ENCODE results near the gene CNTD1. TPM values are rescaled to one million over a fixed set of nuclear protein-coding genes. Genes with fewer than 3 reads are reported as not detected.

Gene CNTD1
- total and polyA plus RNA-seq, 7 experiments from 2014 or later: 0.24 to 0.32 TPM; not detected in 5

GRCh38 chr17:42845918-42846593 is 47.4 kb downstream of the CNTD1 start:
- ChIA-PET CTCF (no interaction called here), POLR2A (interaction anchor here (0.6 to 1.4 kb wide), 2 partner anchors 12 to 862 kb away, joined by 3 read pairs; no protein-coding TSS in a partner anchor)
- Mint-ChIP-seq H3K36me3 (peaks cover 0 to 25% (median 9%) of the 10 kb centered on the region in 5 donors), H3K27me3 (peaks cover 0 to 5% (median 0%) of the 10 kb centered on the region in 5 donors), H3K4me1 (peaks cover 0 to 10% (median 0%) of the 10 kb centered on the region in 7 donors), H3K9me3 (peaks cover 0 to 2% (median 0%) of the 10 kb centered on the region in 11 donors), H3K27ac (peak overlapping the region in 4 of 9 donors; percentile 8 to 65 (median 46)), H3K4me3 (peak overlapping the region in 1 of 10 donors; percentile 33)
- Histone ChIP-seq H3K27me3 (ENCODE audit: control insufficient read depth in 2 of 2, insufficient read depth in 2 of 2, low read length in 2 of 2) (no peaks in the 10 kb centered on the region), H3K36me3 (ENCODE audit: control insufficient read depth in 2 of 3, insufficient read depth in 3 of 3, low read length in 3 of 3) (peaks cover 15 to 50% (median 17%) of the 10 kb centered on the region in 3 experiments), H3K4me3 (ENCODE audit: low read length) (no peak overlapping the region), H3K4me1 (ENCODE audit: control insufficient read depth in 2 of 2, insufficient read depth in 2 of 2, low read length in 2 of 2) (no peaks in the 10 kb centered on the region), H3K9me3 (ENCODE audit: control insufficient read depth in 2 of 3, low read length in 3 of 3) (no peaks in the 10 kb centered on the region), H3K27ac (ENCODE audit: low read depth, low read length) (no peak overlapping the region)
- intact Hi-C loops (cut with micrococcal nuclease): no loop called here
- DNase-seq (peak in 1 of 9 donors; percentile 43), ATAC-seq (peak; percentile 43)

- peaks cover 0 to 2% (median 0%) of the 10 kb centered on the region in 11 donors for H3K9me3 Mint-ChIP-seq
- Histone ChIP-seq H3K27me3 (ENCODE audit: control insufficient read depth in 2 of 2, insufficient read depth in 2 of 2, low read length in 2 of 2) (no peaks in the 10 kb centered on the region), H3K4me1 (ENCODE audit: control insufficient read depth in 2 of 2, insufficient read depth in 2 of 2, low read length in 2 of 2) (no peaks in the 10 kb centered on the region), H3K36me3 (ENCODE audit: control insufficient read depth in 2 of 3, insufficient read depth in 3 of 3, low read length in 3 of 3) (peaks cover 10 to 43% (median 15%) of the 10 kb centered on the region in 3 experiments), H3K27ac (ENCODE audit: low read depth, low read length) (no peak overlapping the region), H3K9me3 (ENCODE audit: control insufficient read depth in 2 of 3, low read length in 3 of 3) (no peaks in the 10 kb centered on the region), H3K4me3 (ENCODE audit: low read length) (no peak overlapping the region)
- peak; percentile 21 for ATAC-seq
- peak overlapping the region in 4 of 9 donors; percentile 36 to 67 (median 42) for H3K27ac Mint-ChIP-seq
- H3K36me3 Mint-ChIP-seq: peaks cover 0 to 22% (median 9%) of the 10 kb centered on the region in 5 donors
- H3K4me1 Mint-ChIP-seq: peaks cover 0 to 10% (median 0%) of the 10 kb centered on the region in 7 donors
- H3K27me3 Mint-ChIP-seq: peaks cover 0 to 5% (median 0%) of the 10 kb centered on the region in 5 donors
- intact Hi-C loops (cut with micrococcal nuclease): no loop called here
- no peak for DNase-seq
- ChIA-PET POLR2A (interaction anchor here (0.6 to 1.4 kb wide), 2 partner anchors 12 to 861 kb away, joined by 3 read pairs; no protein-coding TSS in a partner anchor), CTCF (no interaction called here)
- H3K4me3 Mint-ChIP-seq: no peak overlapping the region
Measured at GRCh38 chr17:42846594-42847280, 48.1 kb downstream of the CNTD1 start.

GRCh38 chr17:42848093-42848492 is 49.4 kb downstream of the CNTD1 start:
- H3K9me3 ChIP-seq (ENCODE audit: control insufficient read depth in 2 of 3, low read length in 3 of 3): no peaks in the 10 kb centered on the region
- CTCF ChIA-PET: interaction anchor here (0.7 kb wide), 1 partner anchor 24 kb away, joined by 3 read pairs; the partner anchor contains the start of gene BECN1
- no peak overlapping the region for H3K27ac Mint-ChIP-seq
- POLR2A ChIA-PET: no interaction called here
- no peak overlapping the region for H3K27ac ChIP-seq (ENCODE audit: low read depth, low read length)
- H3K9me3 Mint-ChIP-seq: peaks cover 0 to 2% (median 0%) of the 10 kb centered on the region in 11 donors
- no peaks in the 10 kb centered on the region for H3K4me1 ChIP-seq (ENCODE audit: control insufficient read depth in 2 of 2, insufficient read depth in 2 of 2, low read length in 2 of 2)
- peaks cover 0 to 12% (median 5%) of the 10 kb centered on the region in 5 donors for H3K36me3 Mint-ChIP-seq
- H3K4me3 ChIP-seq (ENCODE audit: low read length): no peak overlapping the region
- peaks cover 0 to 30% (median 8%) of the 10 kb centered on the region in 3 experiments for H3K36me3 ChIP-seq (ENCODE audit: control insufficient read depth in 2 of 3, insufficient read depth in 3 of 3, low read length in 3 of 3)
- ATAC-seq (no peak), DNase-seq (no peak)
- no peak overlapping the region for H3K4me3 Mint-ChIP-seq
- peaks cover 0 to 10% (median 0%) of the 10 kb centered on the region in 7 donors for H3K4me1 Mint-ChIP-seq
- intact Hi-C loops (cut with micrococcal nuclease): no loop called here
- H3K27me3 Mint-ChIP-seq: peaks cover 0 to 5% (median 0%) of the 10 kb centered on the region in 5 donors
- H3K27me3 ChIP-seq (ENCODE audit: control insufficient read depth in 2 of 2, insufficient read depth in 2 of 2, low read length in 2 of 2): no peaks in the 10 kb centered on the region

GRCh38 chr17:42849031-42849430 is 50.4 kb downstream of the CNTD1 start:
- no peak for DNase-seq
- CTCF ChIA-PET: no interaction called here

GRCh38 chr17:42849451-42850181 is 51.0 kb downstream of the CNTD1 start:
- H3K9me3 ChIP-seq (ENCODE audit: control insufficient read depth in 2 of 3, low read length in 3 of 3): no peaks in the 10 kb centered on the region
- H3K27me3 ChIP-seq (ENCODE audit: control insufficient read depth in 2 of 2, insufficient read depth in 2 of 2, low read length in 2 of 2): no peaks in the 10 kb centered on the region
- H3K27ac ChIP-seq (ENCODE audit: low read depth, low read length): no peak overlapping the region
- ATAC-seq (no peak), DNase-seq (no peak)
- CTCF ChIA-PET: no interaction called here
- H3K4me1 Mint-ChIP-seq: peaks cover 0 to 10% (median 0%) of the 10 kb centered on the region in 7 donors
- no peak overlapping the region for H3K4me3 Mint-ChIP-seq
- H3K36me3 Mint-ChIP-seq: peaks cover 0 to 6% (median 0%) of the 10 kb centered on the region in 5 donors
- intact Hi-C loops (cut with micrococcal nuclease): no loop called here
- peaks cover 0 to 15% (median 0%) of the 10 kb centered on the region in 3 experiments for H3K36me3 ChIP-seq (ENCODE audit: control insufficient read depth in 2 of 3, insufficient read depth in 3 of 3, low read length in 3 of 3)
- H3K27ac Mint-ChIP-seq: no peak overlapping the region
- POLR2A ChIA-PET: no interaction called here
- peaks cover 0 to 8% (median 0%) of the 10 kb centered on the region in 5 donors for H3K27me3 Mint-ChIP-seq
- H3K4me1 ChIP-seq (ENCODE audit: control insufficient read depth in 2 of 2, insufficient read depth in 2 of 2, low read length in 2 of 2): no peaks in the 10 kb centered on the region
- H3K4me3 ChIP-seq (ENCODE audit: low read length): no peak overlapping the region
- H3K9me3 Mint-ChIP-seq: no peaks in the 10 kb centered on the region

More at GRCh38 chr17:42849031-42849430, 50.4 kb downstream of the CNTD1 start:
- Mint-ChIP-seq H3K27me3 (peaks cover 0 to 8% (median 0%) of the 10 kb centered on the region in 5 donors), H3K9me3 (no peaks in the 10 kb centered on the region), H3K36me3 (peaks cover 0 to 8% (median 0%) of the 10 kb centered on the region in 5 donors), H3K27ac (no peak overlapping the region), H3K4me3 (no peak overlapping the region), H3K4me1 (peaks cover 0 to 12% (median 0%) of the 10 kb centered on the region in 7 donors)
- no peaks in the 10 kb centered on the region for H3K27me3 ChIP-seq (ENCODE audit: control insufficient read depth in 2 of 2, insufficient read depth in 2 of 2, low read length in 2 of 2)
- H3K4me3 ChIP-seq (ENCODE audit: low read length): no peak overlapping the region
- no peaks in the 10 kb centered on the region for H3K9me3 ChIP-seq (ENCODE audit: control insufficient read depth in 2 of 3, low read length in 3 of 3)
- no peaks in the 10 kb centered on the region for H3K4me1 ChIP-seq (ENCODE audit: control insufficient read depth in 2 of 2, insufficient read depth in 2 of 2, low read length in 2 of 2)
- peaks cover 0 to 20% (median 0%) of the 10 kb centered on the region in 3 experiments for H3K36me3 ChIP-seq (ENCODE audit: control insufficient read depth in 2 of 3, insufficient read depth in 3 of 3, low read length in 3 of 3)
- no peak overlapping the region for H3K27ac ChIP-seq (ENCODE audit: low read depth, low read length)
- no peak for ATAC-seq
- intact Hi-C loops (cut with micrococcal nuclease): no loop called here
- POLR2A ChIA-PET: no interaction called here

- Mint-ChIP-seq H3K27me3 (peaks cover 0 to 8% (median 0%) of the 10 kb centered on the region in 5 donors), H3K4me1 (peaks cover 0 to 8% (median 0%) of the 10 kb centered on the region in 7 donors), H3K9me3 (no peaks in the 10 kb centered on the region), H3K4me3 (no peak within 1 kb of the TSS), H3K36me3 (peaks cover 0 to 2% (median 0%) of the 10 kb centered on the region in 5 donors), H3K27ac (no peak within 1 kb of the TSS)
- intact Hi-C loops (cut with micrococcal nuclease): no loop called here
- no peaks in the 10 kb centered on the region for H3K4me1 ChIP-seq (ENCODE audit: control insufficient read depth in 2 of 2, insufficient read depth in 2 of 2, low read length in 2 of 2)
- ATAC-seq (no peak), DNase-seq (no peak)
- peaks cover 0 to 1% (median 0%) of the 10 kb centered on the region in 3 experiments for H3K36me3 ChIP-seq (ENCODE audit: control insufficient read depth in 2 of 3, insufficient read depth in 3 of 3, low read length in 3 of 3)
- H3K9me3 ChIP-seq (ENCODE audit: control insufficient read depth in 2 of 3, low read length in 3 of 3): no peaks in the 10 kb centered on the region
- no peak within 1 kb of the TSS for H3K4me3 ChIP-seq (ENCODE audit: low read length)
- POLR2A ChIA-PET: no interaction called here
- H3K27ac ChIP-seq (ENCODE audit: low read depth, low read length): no peak within 1 kb of the TSS
- no peaks in the 10 kb centered on the region for H3K27me3 ChIP-seq (ENCODE audit: control insufficient read depth in 2 of 2, insufficient read depth in 2 of 2, low read length in 2 of 2)
- CTCF ChIA-PET: no interaction called here
Measured at GRCh38 chr17:42850954-42851353, 52.3 kb downstream of the CNTD1 start, which contains the start of gene AOC3. Gene AOC3 (plus strand): TSS chr17:42851199. CDS start chr17:42851344, 145 bp downstream.

Data from naive thymus-derived CD4-positive, alpha-beta T cell (primary cell).